HG03135 (cell line): ENCODE measurements around the gene ELOVL5.
"Not testable (repeated sequence)": the region's sequence is repeated elsewhere in the genome, so short reads cannot be mapped to it uniquely, and the experiment has no call there.

Source experiments
- ATAC-seq: cut with Tn5 transposase; IDR thresholded peaks from one replicate; pipeline ENCODE4 v1.9.1; 2021; ENCODE audit warnings: mild to moderate bottlenecking, moderate library complexity; ENCODE audit not compliant: unreplicated experiment

ELOVL5 gene

DNA sequence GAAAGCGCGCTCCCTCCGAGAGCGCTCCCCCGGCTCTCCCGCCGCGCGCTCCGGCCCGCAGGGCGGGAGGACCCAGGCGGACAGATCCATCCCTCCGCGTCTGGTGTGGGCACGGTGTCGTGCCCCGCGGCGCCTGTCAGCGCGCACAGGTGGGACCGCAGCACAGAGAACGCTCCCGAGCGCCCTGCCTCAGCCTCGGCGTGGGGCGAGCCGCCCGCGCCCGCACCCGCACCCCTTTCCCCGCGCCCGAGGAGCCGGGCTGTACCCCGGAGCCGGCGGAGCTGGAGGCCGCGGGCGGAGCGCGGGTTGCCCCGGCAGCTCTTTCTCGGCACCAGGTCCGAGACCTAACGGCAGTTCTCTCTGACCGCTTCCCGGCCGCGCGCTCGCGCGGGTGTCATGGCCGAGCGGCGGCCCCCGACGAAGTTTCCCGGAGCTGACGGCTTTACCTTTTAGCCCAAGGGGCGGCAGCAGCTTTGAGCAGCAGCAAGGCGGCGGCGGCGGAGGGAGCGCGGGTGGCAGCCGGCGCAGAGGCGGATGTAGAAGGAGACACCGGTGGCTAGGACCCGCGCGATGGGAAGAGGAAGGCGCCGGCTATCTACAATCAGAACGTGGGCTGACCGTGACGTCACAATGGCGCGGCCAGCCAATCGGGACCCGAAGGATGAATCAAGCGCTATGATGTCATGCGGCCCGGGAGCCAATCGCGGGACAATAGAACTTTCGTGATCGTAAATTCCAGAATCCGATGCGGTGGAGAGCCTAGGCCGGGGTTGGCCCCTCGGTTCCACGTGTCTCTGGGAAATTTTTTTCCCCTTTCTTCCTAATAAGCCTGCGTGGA is at the start of gene ELOVL5:
TSS of gene ELOVL5 (minus strand) at position 580 of the 838 bp plus-strand sequence. CDS start 53,251 bp downstream, outside the sequence.
- peak; percentile 82 for ATAC-seq

- no peak for ATAC-seq
Observed at GRCh38 chr6:53397283-53397682, 48.5 kb upstream of the ELOVL5 start.

GRCh38 chr6:53395986-53396385 is 47.2 kb upstream of the ELOVL5 start:
- ATAC-seq = no peak

DNA sequence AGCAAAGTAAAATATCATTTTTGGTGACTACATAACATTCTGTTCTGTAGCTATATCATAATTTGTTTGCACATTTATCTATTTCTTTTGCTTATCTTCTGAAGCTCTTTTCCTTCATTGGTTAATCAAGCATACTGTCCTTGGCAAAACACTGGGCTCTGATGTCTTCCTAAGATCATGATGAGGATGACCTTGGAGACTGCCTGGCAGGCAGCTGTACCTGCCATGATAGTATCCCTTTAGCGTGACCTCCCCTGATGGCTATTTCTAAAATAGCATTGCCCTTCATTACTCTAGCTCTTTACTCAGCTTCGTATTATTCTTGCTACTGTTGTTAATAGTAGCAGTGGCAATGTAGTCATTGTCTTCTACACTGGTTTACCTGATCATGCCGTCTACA is 46.0 kb upstream of the ELOVL5 start:
- no peak for ATAC-seq

DNA sequence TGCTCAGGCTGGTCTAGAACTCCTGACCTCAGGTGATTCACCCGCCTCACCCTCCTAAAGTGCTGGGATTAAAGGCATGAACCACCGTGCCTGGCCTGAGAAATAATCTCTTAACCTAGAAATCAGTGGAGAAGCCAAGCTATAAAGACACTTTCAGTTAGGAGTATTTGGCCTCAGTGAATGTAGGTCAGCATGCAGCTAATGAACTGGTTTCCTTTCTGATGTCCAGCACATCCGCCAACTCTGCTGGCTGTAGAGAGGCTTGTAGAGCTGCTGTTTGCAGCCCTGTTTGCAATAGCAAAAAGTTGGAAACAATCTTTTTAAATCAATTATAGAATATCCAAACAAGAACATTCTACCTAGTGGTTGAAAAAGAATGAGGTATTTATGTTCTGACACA is 42.4 kb upstream of the ELOVL5 start:
- no peak for ATAC-seq

DNA sequence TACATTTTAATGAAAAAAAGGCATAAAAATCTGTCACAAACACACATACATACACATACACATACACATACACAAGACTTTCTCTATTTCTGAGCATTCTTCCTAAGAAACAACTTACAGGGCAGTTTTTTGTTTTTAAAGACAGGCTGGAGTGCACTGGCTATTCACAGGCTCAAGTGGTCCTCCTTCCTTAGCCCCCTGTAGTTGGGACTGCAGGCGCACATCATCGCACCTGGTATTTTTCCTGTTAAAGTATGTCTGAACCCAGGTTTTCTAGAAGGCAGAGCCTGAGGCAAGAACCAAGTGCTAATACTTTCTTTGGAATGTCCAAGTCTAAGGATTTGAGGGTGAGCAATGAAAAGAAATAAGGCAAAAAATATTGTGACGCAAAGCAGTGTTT is 41.3 kb upstream of the ELOVL5 start:
- ATAC-seq = no peak

- not testable (repeated sequence) for ATAC-seq
Observed at GRCh38 chr6:53388615-53389014, 39.9 kb upstream of the ELOVL5 start.

DNA sequence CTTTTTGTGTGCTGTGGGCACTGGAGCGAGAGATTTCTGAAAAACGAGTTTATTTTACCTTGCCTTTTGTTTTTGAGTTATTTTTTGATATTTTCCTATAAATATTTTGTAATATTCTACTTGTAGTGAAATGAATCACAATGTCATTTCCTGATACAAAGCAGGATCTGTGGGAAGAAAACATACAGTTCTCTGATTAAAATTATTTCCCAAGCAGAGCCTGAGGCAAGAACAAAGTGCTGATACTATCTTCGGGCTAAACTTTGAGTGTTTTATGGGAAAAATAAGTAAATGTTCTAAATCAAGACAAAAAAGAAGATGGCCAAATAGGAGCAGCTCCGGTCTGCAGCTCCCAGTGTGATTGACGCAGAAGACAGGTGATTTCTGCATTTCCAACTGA is 33.7 kb upstream of the ELOVL5 start:
- no peak for ATAC-seq

GRCh38 chr6:53378208-53378607 is 29.5 kb upstream of the ELOVL5 start:
- ATAC-seq = no peak

DNA sequence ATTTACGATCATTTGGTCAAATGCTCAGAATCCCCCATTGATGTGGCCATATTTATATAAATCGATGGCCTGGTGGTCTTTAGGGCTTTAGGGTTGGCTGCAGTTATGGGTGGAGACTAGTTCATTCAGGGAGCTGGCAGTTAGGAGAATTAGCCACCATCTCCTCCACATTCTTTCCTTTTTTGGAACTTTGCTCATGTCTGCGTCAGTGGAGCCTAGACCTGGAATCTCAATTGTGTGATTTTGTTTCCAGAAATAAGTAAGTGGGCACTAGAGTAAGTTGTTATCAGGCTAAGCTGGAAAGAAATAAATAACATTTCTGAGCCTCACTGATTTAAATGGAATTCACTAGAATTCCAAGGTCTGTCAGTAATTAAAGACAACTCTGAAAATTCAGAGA is 29.0 kb upstream of the ELOVL5 start:
- no peak for ATAC-seq

DNA sequence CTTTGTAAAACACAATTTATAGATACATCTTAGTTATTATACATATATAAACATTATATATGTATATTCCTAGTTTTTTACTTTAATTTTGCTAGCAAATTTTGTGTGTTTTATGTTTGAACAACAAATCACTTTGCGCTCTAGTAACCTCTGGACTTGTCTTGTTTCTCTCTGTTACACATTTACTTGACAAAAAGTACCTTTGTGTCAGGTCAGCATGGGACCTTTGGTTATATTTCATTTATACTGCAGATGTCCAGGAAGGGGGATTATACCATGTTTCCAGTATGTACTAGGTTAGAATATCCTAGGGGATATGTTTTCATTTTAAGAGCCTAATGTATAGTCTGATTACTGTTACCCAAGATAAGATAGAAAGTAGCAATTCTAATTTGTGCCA is 28.5 kb upstream of the ELOVL5 start:
- no peak for ATAC-seq

- no peak for ATAC-seq
Observed at GRCh38 chr6:53376661-53377226, 28.0 kb upstream of the ELOVL5 start.

DNA sequence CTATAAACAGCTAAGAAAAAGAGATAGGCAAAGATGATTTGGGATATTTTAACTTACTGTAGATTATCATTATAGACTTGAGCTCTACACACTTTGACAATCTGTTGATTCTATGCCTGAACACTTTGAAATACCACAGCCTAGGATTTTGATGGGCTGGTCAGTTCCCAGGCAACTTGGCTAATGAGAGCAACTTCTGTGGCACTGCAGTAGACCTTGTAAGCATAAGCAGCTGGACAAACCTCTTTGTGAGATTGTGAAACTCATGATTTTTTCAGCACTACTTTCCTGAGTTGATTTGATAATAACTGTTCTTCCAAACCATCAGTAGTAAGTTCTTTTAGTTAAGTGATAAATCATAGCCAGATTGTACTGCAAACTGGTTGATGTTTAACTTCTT is 27.1 kb upstream of the ELOVL5 start:
- no peak for ATAC-seq

GRCh38 chr6:53373638-53374037 is 24.9 kb upstream of the ELOVL5 start:
- no peak for ATAC-seq

- no peak for ATAC-seq
Observed at GRCh38 chr6:53369876-53370515, 21.2 kb upstream of the ELOVL5 start.

DNA sequence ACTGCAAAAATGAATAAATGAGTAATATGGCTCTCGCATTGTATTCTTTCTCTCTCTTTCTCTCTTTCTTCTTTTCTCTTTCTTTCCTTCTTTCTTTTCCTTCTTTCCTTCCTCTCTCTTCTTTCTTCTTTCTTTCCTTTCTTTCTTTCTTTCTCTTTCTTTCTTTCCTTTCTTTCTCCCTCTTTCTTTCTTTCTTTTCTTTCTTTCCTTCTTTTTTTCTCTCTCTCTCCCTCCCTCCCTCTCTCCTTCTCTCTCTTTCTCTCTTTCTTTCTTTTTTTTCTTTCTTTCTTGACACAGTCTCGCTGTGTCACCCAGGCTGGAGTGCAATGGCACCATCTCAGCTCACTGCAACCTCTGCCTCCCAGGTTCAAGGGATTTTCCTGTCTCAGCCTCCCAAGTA is 20.3 kb upstream of the ELOVL5 start:
- ATAC-seq = no peak

DNA sequence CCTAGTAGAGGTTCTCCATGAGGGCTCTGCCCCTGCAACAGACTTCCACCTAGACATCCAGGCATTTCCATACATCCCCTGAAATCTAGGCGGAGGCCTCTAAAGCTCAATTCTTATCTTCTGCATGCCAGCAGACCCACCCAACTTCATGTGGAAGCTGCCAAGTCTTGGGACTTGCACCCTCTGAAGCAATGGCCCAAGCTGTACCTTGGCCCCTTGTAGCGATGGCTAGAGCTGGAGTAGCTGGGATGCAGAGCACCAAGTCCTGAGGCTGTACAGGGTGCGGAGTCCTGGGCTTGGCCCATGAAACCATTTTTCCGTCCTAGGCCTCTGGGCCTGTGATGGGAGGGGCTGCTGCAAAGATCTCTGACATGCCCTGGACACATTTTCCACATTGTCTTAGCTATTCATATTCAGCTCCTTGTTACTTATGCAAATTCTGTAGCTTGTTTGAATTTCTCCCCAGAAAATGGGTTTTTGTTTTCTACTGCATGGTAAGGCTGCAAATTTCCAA is 17.4 kb upstream of the ELOVL5 start:
- no peak for ATAC-seq

DNA sequence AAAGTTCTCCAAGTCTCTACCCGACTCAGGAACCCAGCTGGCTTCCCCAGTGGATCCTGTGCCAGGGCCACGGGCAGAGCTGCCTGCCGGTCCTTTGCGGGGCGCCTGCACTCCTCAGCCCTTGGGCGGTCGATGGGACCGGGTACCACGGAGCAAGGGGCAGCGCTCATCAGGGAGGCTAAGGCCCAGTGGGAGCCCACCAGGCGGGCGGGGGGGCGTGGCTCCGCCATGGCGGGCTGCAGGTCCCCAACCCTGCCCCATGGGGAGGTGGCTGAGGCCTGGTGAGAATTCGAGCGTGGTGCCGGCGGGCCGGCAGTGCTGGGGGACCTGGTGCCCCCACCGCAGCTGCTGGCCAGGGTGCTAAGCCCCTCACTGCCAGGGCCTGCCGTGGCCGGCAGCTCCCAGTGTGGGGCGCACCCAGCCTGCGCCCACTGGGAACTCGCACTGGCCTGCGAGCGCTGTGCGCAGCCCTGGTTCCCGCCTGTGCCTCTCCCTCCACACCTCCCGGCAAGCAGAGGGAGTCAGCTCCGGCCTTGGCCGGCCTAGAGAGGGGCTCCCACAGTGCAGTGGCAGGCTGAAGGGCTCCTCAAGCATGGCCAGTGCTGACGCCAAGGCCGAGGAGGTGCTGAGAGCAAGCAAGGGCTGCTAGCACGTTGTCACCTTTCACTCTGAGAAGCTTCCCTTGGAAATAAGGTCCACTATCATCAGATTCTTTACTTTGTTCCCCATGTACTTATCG is 14.8 kb upstream of the ELOVL5 start:
- no peak for ATAC-seq

DNA sequence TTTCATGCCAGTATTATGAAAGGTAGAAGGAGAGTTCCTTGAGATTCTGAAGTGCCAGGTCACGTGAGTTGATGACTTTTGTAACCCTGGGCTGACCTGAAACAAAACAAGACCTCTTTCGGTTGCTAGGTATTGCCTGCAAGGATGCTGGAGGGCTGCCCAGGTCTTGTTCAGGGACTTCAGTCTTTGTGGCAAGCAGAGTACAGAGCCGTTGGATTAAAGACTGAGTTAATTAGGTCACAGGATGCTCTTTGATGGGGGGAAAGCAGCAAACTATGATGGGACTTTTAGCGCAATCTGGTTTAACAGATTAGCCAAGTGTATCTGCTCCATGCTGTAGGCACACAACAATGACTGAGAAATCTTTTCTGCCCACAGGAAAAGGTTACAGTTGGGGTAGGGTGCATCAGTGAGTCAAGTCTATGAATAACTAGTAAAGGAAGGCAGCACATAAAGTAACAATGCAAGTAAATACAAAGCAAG is 12.8 kb upstream of the ELOVL5 start:
- peak; percentile 40 for ATAC-seq

DNA sequence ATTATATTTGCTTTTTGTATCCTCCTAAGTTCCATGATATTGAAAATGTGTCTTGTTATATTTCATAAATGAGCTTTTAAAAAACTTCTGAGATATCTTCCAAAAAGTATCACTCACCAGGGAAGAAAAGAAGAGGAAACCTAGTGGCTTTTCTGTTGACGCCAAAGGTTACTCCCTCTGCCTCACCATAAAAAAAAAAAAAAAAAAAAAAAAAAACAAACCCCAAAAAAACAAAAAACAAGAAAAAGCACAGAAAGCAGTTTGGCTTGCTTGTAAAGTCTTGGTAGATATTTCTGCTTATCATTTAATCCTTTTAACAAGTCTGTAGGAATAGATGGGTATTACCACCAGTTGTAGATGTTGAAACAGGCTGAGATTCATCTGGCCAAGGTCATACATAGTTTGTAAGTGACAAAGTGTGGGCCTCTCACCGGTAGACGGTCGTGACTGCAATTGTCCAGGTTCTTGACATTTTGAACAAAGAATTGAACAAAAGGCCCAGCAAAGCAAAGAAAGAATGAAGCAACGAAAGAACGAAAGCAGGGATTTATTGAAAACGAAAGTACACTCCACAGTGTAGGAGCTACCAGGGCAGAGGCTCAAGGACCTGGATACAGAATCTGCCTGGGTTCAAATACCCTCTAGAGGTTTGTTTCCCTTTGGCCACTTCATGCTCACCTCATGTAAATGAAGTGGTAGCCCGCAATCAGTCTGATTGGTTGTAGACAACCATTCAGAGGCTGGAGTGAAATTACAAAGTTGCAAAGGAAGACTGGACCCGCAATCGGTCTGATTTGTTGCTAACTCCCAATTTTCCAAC is 11.6 kb upstream of the ELOVL5 start:
- no peak for ATAC-seq

GRCh38 chr6:53359843-53360092 is 11.0 kb upstream of the ELOVL5 start:
- ATAC-seq = no peak
